Esophagus squamous epithelium (tissue), 4 donors: Measurements from ENCODE around the gene CD248.

Source experiments
- POLR2A ChIP-seq, 4 donors: fragments of 450-650 bp; IDR thresholded peaks; one replicate each; pipeline ENCODE4 v1.6.1; 2017; ENCODE audit warnings: antibody characterized with exemption in 4 of 4, mild to moderate bottlenecking in 4 of 4, moderate library complexity in 3 of 4
- TF ChIP-seq, protein P1 (sequence below), 6 experiments: fragments of 450-650 bp in 4 of 6; fragments of 200-600 bp in 2 of 6; sonication (generic) in 2 of 6; IDR thresholded peaks; one replicate each; pipeline ENCODE4 v1.5.1; 2016 to 2019; ENCODE audit warnings: antibody characterized with exemption in 6 of 6, mild to moderate bottlenecking in 4 of 6, moderate library complexity in 4 of 6

GRCh38 chr11:66309475-66309874 is 7.4 kb downstream of the CD248 start:
- TF ChIP-seq POLR2A (IDR thresholded peaks at IDR 0.05): no peak
- TF ChIP-seq, protein P1, sequence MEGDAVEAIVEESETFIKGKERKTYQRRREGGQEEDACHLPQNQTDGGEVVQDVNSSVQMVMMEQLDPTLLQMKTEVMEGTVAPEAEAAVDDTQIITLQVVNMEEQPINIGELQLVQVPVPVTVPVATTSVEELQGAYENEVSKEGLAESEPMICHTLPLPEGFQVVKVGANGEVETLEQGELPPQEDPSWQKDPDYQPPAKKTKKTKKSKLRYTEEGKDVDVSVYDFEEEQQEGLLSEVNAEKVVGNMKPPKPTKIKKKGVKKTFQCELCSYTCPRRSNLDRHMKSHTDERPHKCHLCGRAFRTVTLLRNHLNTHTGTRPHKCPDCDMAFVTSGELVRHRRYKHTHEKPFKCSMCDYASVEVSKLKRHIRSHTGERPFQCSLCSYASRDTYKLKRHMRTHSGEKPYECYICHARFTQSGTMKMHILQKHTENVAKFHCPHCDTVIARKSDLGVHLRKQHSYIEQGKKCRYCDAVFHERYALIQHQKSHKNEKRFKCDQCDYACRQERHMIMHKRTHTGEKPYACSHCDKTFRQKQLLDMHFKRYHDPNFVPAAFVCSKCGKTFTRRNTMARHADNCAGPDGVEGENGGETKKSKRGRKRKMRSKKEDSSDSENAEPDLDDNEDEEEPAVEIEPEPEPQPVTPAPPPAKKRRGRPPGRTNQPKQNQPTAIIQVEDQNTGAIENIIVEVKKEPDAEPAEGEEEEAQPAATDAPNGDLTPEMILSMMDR (IDR thresholded peaks at IDR 0.05): no peak
